Dedifferentiated amniotic fluid mesenchymal stem cell (primary cell): ENCODE data around the gene SUPT16H.

Source experiments
- DNase-seq: peaks from one replicate; pipeline ENCODE4 v3.0.0-alpha.2; 2016; ENCODE audit errors: extremely low spot score

Gene SUPT16H

GRCh38 chr14:21302013-21302835, 81.6 kb downstream of the SUPT16H start:
- no peak for DNase-seq
